ENCODE measurements around the gene KRT86. TPM values are rescaled to one million over a fixed set of nuclear protein-coding genes. Genes with fewer than 3 reads are reported as not detected.
A peak's percentile ranks its signal among the peaks of the same experiment; 100 is the strongest.

The KRT86 gene
- total and polyA plus RNA-seq, 9 of the 15 experiments (the other 6 are each of a cell fraction or from before 2014, with no cell fraction given) = not detected

DNA sequence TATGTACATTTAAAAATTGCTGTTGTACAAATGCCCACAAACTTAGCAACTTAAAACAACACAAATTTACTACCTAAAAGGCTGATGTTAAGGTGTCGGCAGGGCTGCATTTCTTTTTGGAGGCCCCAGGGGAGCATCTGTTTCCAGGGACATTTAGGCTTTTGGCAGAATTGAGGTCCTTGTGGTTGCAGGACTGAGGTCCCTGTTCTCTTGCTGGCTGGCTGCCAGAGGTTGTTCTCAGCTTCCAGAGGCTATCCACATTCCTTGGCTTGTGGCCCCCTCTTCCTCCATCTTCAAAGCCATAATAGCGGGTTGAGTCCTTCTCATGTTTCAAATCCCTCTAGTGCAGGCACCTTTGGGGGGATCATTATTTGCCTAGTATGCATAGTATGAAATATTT is 69.1 kb downstream of the KRT86 start:
- intact Hi-C loops (cut with micrococcal nuclease) (no loop called here), in situ Hi-C loops (cut with MboI) (no loop called here)
- WGBS (ENCODE audit: insufficient coverage, low coverage, missing lambda C conversion rate) = 4% methylated on average over 2 of the region's 2 CpGs
- Histone ChIP-seq H3K4me1 (replicated peaks in 1 of 2; ENCODE audit: control insufficient read depth in 2 of 2, insufficient read depth in 2 of 2, low read length in 2 of 2) (no peaks in the 10 kb centered on the region), H3K27ac (ENCODE audit: extremely low read depth, low read depth, low read length) (no peak overlapping the region), H3K36me3 (ENCODE audit: control insufficient read depth, insufficient read depth, low read length) (no peaks in the 10 kb centered on the region), H3K4me2 (ENCODE audit: insufficient read depth, low read length) (no peak overlapping the region), H3K9ac (ENCODE audit: insufficient read depth in 1 of 2, low read depth in 2 of 2, low read length in 2 of 2) (no peak overlapping the region), H3K9me1 (ENCODE audit: control insufficient read depth, insufficient read depth, low read length) (no peaks in the 10 kb centered on the region), H3K27me3 (ENCODE audit: control insufficient read depth in 2 of 2, insufficient read depth in 2 of 2, low read length in 2 of 2) (peaks cover 11 to 57% of the 10 kb centered on the region in 2 experiments; a peak in 3 of 5 replicates), H2AFZ (ENCODE audit: low read depth, low read length) (no peak overlapping the region), H3K4me3 (no peak overlapping the region), H4K20me1 (replicated peaks; ENCODE audit: control insufficient read depth, insufficient read depth, low read length) (no peaks in the 10 kb centered on the region; the same call in 1 of the 2 replicates), H3K79me2 (ENCODE audit: control insufficient read depth, insufficient read depth, low read length) (no peaks in the 10 kb centered on the region), H3K9me3 (replicated peaks; ENCODE audit: control insufficient read depth, insufficient read depth, low read depth, low read length) (no peaks in the 10 kb centered on the region)
- no peak for ATAC-seq
- no TSS peak for BruUV-seq (replicated peaks)
- TF ChIP-seq NFIC (IDR thresholded peaks at IDR 0.05) = peak; percentile 60
- TF ChIP-seq CHD1 (IDR thresholded peaks at IDR 0.05; ENCODE audit: low read length) = no peak
- ChIA-PET POLR2A (no interaction called here), CTCF (ENCODE audit: low intra/inter-chr PET ratio) (no interaction called here)
- FAIRE-seq = no peak
- DNase-seq (ENCODE audit: extremely low read depth in 1 of 4, low spot score in 3 of 4) = no peak

GRCh38 chr12:52344111-52344510 is 69.7 kb downstream of the KRT86 start:
- under 1% methylated on average over 12 of the region's 12 CpGs for WGBS (ENCODE audit: insufficient coverage, low coverage, missing lambda C conversion rate)
- TF ChIP-seq NEUROD1 (IDR thresholded peaks at IDR 0.05; ENCODE audit: borderline replicate concordance, low read depth, low read length, partially characterized antibody) (no peak), FOXA3 (CRISPR knock-in tag; conservative IDR thresholded peaks at IDR 0.05 in 1 of 2, IDR thresholded peaks at IDR 0.05 in 1 of 2) (no peak), ZNF644 (tag; IDR thresholded peaks at IDR 0.05; ENCODE audit: low read depth) (no peak), RBFOX2 (IDR thresholded peaks at IDR 0.05; ENCODE audit: low read depth, low read length) (no peak), NCOA2 (IDR thresholded peaks at IDR 0.05; ENCODE audit: partially characterized antibody in 2 of 2) (no peak), ZNF184 (CRISPR knock-in tag; IDR thresholded peaks at IDR 0.05) (no peak), ZSCAN29 (IDR thresholded peaks at IDR 0.05) (no peak), ARID1B (IDR thresholded peaks at IDR 0.05) (no peak), TSC22D4 (tag; IDR thresholded peaks at IDR 0.05) (no peak), ETV5 (CRISPR knock-in tag; IDR thresholded peaks at IDR 0.05; ENCODE audit: low read depth) (no peak)
- TF ChIP-seq, protein P1, sequence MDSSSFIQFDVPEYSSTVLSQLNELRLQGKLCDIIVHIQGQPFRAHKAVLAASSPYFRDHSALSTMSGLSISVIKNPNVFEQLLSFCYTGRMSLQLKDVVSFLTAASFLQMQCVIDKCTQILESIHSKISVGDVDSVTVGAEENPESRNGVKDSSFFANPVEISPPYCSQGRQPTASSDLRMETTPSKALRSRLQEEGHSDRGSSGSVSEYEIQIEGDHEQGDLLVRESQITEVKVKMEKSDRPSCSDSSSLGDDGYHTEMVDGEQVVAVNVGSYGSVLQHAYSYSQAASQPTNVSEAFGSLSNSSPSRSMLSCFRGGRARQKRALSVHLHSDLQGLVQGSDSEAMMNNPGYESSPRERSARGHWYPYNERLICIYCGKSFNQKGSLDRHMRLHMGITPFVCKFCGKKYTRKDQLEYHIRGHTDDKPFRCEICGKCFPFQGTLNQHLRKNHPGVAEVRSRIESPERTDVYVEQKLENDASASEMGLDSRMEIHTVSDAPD (CRISPR knock-in tag; IDR thresholded peaks at IDR 0.05) = no peak
- intact Hi-C loops (cut with micrococcal nuclease) (no loop called here), in situ Hi-C loops (cut with MboI) (no loop called here)
- Histone ChIP-seq H3K36me3 (ENCODE audit: control insufficient read depth, insufficient read depth, low read length) (no peaks in the 10 kb centered on the region), H3K27ac (ENCODE audit: extremely low read depth, low read depth, low read length) (no peak overlapping the region), H3K4me1 (replicated peaks in 1 of 2; ENCODE audit: control insufficient read depth in 2 of 2, insufficient read depth in 2 of 2, low read length in 2 of 2) (no peaks in the 10 kb centered on the region), H4K20me1 (replicated peaks; ENCODE audit: control insufficient read depth, insufficient read depth, low read length) (no peaks in the 10 kb centered on the region; the same call in 1 of the 2 replicates), H3K27me3 (ENCODE audit: control insufficient read depth in 2 of 2, insufficient read depth in 2 of 2, low read length in 2 of 2) (peaks cover 11 to 55% of the 10 kb centered on the region in 2 experiments; a peak in 3 of 5 replicates), H3K9me3 (replicated peaks; ENCODE audit: control insufficient read depth, insufficient read depth, low read depth, low read length) (no peaks in the 10 kb centered on the region), H3K4me2 (ENCODE audit: insufficient read depth, low read length) (no peak overlapping the region), H2AFZ (ENCODE audit: low read depth, low read length) (no peak overlapping the region), H3K9ac (ENCODE audit: insufficient read depth in 1 of 2, low read depth in 2 of 2, low read length in 2 of 2) (no peak overlapping the region), H3K4me3 (no peak overlapping the region), H3K9me1 (ENCODE audit: control insufficient read depth, insufficient read depth, low read length) (no peaks in the 10 kb centered on the region), H3K79me2 (ENCODE audit: control insufficient read depth, insufficient read depth, low read length) (no peaks in the 10 kb centered on the region)
- ATAC-seq (no peak; the same call in 2 of the 3 replicates), FAIRE-seq (no peak), DNase-seq (ENCODE audit: extremely low read depth in 1 of 4, low spot score in 3 of 4) (peak in 1 of 4 experiments; percentile 3)
- CTCF ChIA-PET (ENCODE audit: low intra/inter-chr PET ratio) = no interaction called here
- BruUV-seq (replicated peaks) = no TSS peak
- POLR2A ChIA-PET = no interaction called here
